ENCODE data around the gene PPM1K.

DNA sequence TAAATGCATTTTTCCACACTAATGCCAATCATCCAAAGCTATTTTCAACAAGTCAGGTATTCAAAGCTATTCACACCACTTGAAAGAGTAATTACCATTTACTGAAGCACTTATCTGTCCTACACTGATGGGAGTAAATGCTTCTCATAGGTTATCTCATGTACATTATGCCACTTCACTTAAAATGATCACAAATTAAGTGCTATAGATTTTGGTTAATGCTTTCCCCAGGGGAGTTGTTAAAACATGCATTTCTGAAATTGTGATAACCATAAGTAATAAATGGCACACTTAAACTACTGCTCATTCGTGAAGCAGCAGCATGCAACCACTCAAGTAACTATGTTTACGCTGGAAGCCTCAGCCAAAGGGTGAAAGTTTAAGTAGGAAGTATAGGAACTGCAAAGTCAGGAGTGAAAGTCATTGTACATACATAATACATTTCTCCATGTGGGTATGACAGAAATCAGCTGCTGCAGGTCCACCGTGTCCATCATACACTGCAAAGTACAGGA lies 6.6 kb downstream of the PPM1K start:
- TF ChIP-seq CTCF (IDR thresholded peaks at IDR 0.05; ENCODE audit: insufficient read depth, low read length), result no peak
- TF ChIP-seq REST (IDR thresholded peaks at IDR 0.05; ENCODE audit: insufficient replicate concordance, low read depth), result no peak
- TF ChIP-seq POLR2AphosphoS5 (IDR thresholded peaks at IDR 0.05; ENCODE audit: low read depth), result no peak
- TF ChIP-seq GABPA (IDR thresholded peaks at IDR 0.05; ENCODE audit: low read depth), result no peak
